ENCODE results near the gene CNPY1. TPM values are rescaled to one million over a fixed set of nuclear protein-coding genes. Genes with fewer than 3 reads are reported as not detected.

CNPY1 gene
- total and polyA plus RNA-seq, 2 donors (not counting 1 experiment from before 2014, with no cell fraction given), result not detected

DNA sequence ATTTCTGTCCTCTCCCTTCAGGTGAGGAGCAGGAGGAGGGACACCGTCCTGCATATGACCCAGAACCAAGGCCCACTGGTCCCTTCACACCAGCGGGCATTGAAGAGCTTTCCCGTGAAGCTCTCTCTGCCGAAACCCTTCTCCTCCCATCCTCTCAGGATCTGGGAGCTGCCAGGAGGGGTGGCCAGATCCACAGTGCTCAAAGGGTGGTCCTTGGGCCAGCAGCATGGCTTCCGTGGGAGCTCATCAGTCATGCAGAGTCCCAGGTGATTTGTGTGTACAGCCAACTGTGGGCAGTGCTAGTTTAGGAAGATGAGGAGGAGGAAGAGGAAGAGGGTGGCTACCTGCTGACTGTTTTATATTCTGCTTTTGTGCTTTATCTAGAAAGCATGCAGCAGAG is 28.4 kb downstream of the CNPY1 start:
- DNase-seq (ENCODE audit: low read depth in 2 of 2), result no peak
- no peaks in the 10 kb centered on the region for H3K79me2 ChIP-seq (ENCODE audit: control insufficient read depth, insufficient read depth, low read length)
- H3K4me1 ChIP-seq (ENCODE audit: control insufficient read depth, extremely low read depth, insufficient read depth, low read length), result no peaks in the 10 kb centered on the region
- no peak overlapping the region for H3K4me3 ChIP-seq (replicated peaks in 1 of 4; ENCODE audit: control extremely low read depth in 1 of 4, insufficient read depth in 1 of 4, low read depth in 3 of 4, low read length in 4 of 4)
- no peak overlapping the region for H3K4me2 ChIP-seq (ENCODE audit: extremely low read depth, insufficient read depth, low read length)
- no peaks in the 10 kb centered on the region for H4K20me1 ChIP-seq (ENCODE audit: control insufficient read depth, extremely low read depth, insufficient read depth, low read length)
- no peak overlapping the region for H2AFZ ChIP-seq (ENCODE audit: low read length)
- H3K27ac ChIP-seq (ENCODE audit: insufficient read depth, low read length), result no peak overlapping the region
- no peaks in the 10 kb centered on the region for H3K36me3 ChIP-seq (ENCODE audit: control insufficient read depth, insufficient read depth, low read length)
- H3K9ac ChIP-seq (ENCODE audit: insufficient read depth, low read length), result no peak overlapping the region
- TF ChIP-seq CTCF (conservative IDR thresholded peaks at IDR 0.05 in 1 of 2, IDR thresholded peaks at IDR 0.05 in 1 of 2; ENCODE audit: low read depth in 1 of 2, low read length in 2 of 2) (no peak), EZH2 (IDR thresholded peaks at IDR 0.05; ENCODE audit: low read length, missing control alignments) (no peak)
- H3K27me3 ChIP-seq (ENCODE audit: control insufficient read depth, insufficient read depth, low read length), result no peaks in the 10 kb centered on the region
- H3K9me3 ChIP-seq (ENCODE audit: control insufficient read depth, insufficient read depth, low read depth, low read length), result no peaks in the 10 kb centered on the region

DNA sequence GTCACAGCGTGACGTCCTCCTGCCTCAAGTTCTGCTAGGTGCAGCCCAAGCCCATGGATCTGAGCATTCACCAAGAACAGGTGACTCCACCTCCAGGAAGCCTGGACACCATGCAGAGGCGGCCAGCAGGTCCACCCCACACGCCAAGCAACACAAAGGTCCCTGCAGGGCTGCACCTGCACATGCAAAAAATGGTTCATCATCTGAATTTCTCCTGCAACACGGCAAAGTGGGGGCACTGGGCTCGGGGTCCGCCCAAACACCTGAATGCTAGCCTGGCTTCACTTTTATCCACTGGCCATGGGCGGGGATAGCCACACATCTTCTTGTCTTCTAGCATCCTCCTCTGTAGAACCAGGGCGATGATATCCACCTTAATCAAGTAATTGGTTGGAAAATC is 28.9 kb downstream of the CNPY1 start:
- Histone ChIP-seq H3K4me1 (ENCODE audit: control insufficient read depth, extremely low read depth, insufficient read depth, low read length) (no peaks in the 10 kb centered on the region), H3K27ac (ENCODE audit: insufficient read depth, low read length) (no peak overlapping the region), H2AFZ (ENCODE audit: low read length) (no peak overlapping the region), H3K9ac (ENCODE audit: insufficient read depth, low read length) (no peak overlapping the region), H3K9me3 (ENCODE audit: control insufficient read depth, insufficient read depth, low read depth, low read length) (no peaks in the 10 kb centered on the region), H3K4me2 (ENCODE audit: extremely low read depth, insufficient read depth, low read length) (no peak overlapping the region), H4K20me1 (ENCODE audit: control insufficient read depth, extremely low read depth, insufficient read depth, low read length) (no peaks in the 10 kb centered on the region), H3K79me2 (ENCODE audit: control insufficient read depth, insufficient read depth, low read length) (no peaks in the 10 kb centered on the region), H3K4me3 (replicated peaks in 1 of 4; ENCODE audit: control extremely low read depth in 1 of 4, insufficient read depth in 1 of 4, low read depth in 3 of 4, low read length in 4 of 4) (no peak overlapping the region), H3K27me3 (ENCODE audit: control insufficient read depth, insufficient read depth, low read length) (no peaks in the 10 kb centered on the region), H3K36me3 (ENCODE audit: control insufficient read depth, insufficient read depth, low read length) (no peaks in the 10 kb centered on the region)
- TF ChIP-seq EZH2 (IDR thresholded peaks at IDR 0.05; ENCODE audit: low read length, missing control alignments) (no peak), CTCF (conservative IDR thresholded peaks at IDR 0.05 in 1 of 2, IDR thresholded peaks at IDR 0.05 in 1 of 2; ENCODE audit: low read depth in 1 of 2, low read length in 2 of 2) (no peak)
- DNase-seq (ENCODE audit: low read depth in 2 of 2), result no peak

- Histone ChIP-seq H2AFZ (ENCODE audit: low read length) (no peak overlapping the region), H3K4me2 (ENCODE audit: extremely low read depth, insufficient read depth, low read length) (no peak overlapping the region), H3K79me2 (ENCODE audit: control insufficient read depth, insufficient read depth, low read length) (no peaks in the 10 kb centered on the region), H3K27ac (ENCODE audit: insufficient read depth, low read length) (no peak overlapping the region), H3K27me3 (ENCODE audit: control insufficient read depth, insufficient read depth, low read length) (no peaks in the 10 kb centered on the region), H3K36me3 (ENCODE audit: control insufficient read depth, insufficient read depth, low read length) (no peaks in the 10 kb centered on the region), H3K4me3 (replicated peaks in 1 of 4; ENCODE audit: control extremely low read depth in 1 of 4, insufficient read depth in 1 of 4, low read depth in 3 of 4, low read length in 4 of 4) (no peak overlapping the region), H3K9me3 (ENCODE audit: control insufficient read depth, insufficient read depth, low read depth, low read length) (no peaks in the 10 kb centered on the region), H3K4me1 (ENCODE audit: control insufficient read depth, extremely low read depth, insufficient read depth, low read length) (no peaks in the 10 kb centered on the region), H4K20me1 (ENCODE audit: control insufficient read depth, extremely low read depth, insufficient read depth, low read length) (no peaks in the 10 kb centered on the region), H3K9ac (ENCODE audit: insufficient read depth, low read length) (no peak overlapping the region)
- DNase-seq (ENCODE audit: low read depth in 2 of 2), result no peak
- no peak for TF ChIP-seq EZH2 (IDR thresholded peaks at IDR 0.05; ENCODE audit: low read length, missing control alignments)
- no peak for TF ChIP-seq CTCF (conservative IDR thresholded peaks at IDR 0.05 in 1 of 2, IDR thresholded peaks at IDR 0.05 in 1 of 2; ENCODE audit: low read depth in 1 of 2, low read length in 2 of 2)
Observed at GRCh38 chr7:155516466-155516865, 29.9 kb downstream of the CNPY1 start.

All from fibroblast of lung (primary cell).